HepG2 (cell line): ENCODE data around the gene SLC35B2. TPM values are rescaled to one million over a fixed set of nuclear protein-coding genes. Genes with fewer than 3 reads are reported as not detected.
A peak's percentile ranks its signal among the peaks of the same experiment; 100 is the strongest.

Experiments used
- ATF4 ChIP-seq, 2 experiments: fragments of 450-650 bp in 1 of 2; sonication (generic) in 1 of 2; formaldehyde crosslinking; IDR thresholded peaks; 2 replicates each; pipeline versions ENCODE4 v1.5.0 to v1.8.0; 2020 to 2022; ENCODE audit warnings: mild to moderate bottlenecking in 1 of 2, missing genetic modification reagents in 1 of 2
- GTF2F1 ChIP-seq: fragments of 150-350 bp; IDR thresholded peaks from 2 replicates; pipeline ENCODE4 v1.6.1; 2014; ENCODE audit warnings: low read length
- IRF9 ChIP-seq: sonication (generic); formaldehyde crosslinking; IDR thresholded peaks from 2 replicates; pipeline ENCODE4 v1.8.0; 2022; ENCODE audit warnings: missing genetic modification reagents, mild to moderate bottlenecking, borderline replicate concordance
- IRX3 ChIP-seq: sonication (generic); formaldehyde crosslinking; IDR thresholded peaks from 2 replicates; pipeline ENCODE4 v1.8.1; 2023; ENCODE audit warnings: mild to moderate bottlenecking, low read depth, missing genetic modification reagents, borderline replicate concordance
- KAT2B ChIP-seq: fragments of 150-350 bp; IDR thresholded peaks from 2 replicates; pipeline ENCODE4 v1.6.1; 2014; ENCODE audit warnings: low read depth, low read length, borderline replicate concordance
- KDM5A ChIP-seq: fragments of 200-600 bp; sonication (generic); IDR thresholded peaks from 2 replicates; pipeline ENCODE4 v1.7.0; 2018; ENCODE audit warnings: antibody characterized with exemption, mild to moderate bottlenecking, low read length, borderline replicate concordance
- NFIB ChIP-seq: sonication (generic); formaldehyde crosslinking; IDR thresholded peaks from 2 replicates; pipeline ENCODE4 v1.9.0; 2021; ENCODE audit warnings: missing genetic modification reagents, mild to moderate bottlenecking, borderline replicate concordance
- PHF20 ChIP-seq: sonication (generic); formaldehyde crosslinking; IDR thresholded peaks from 2 replicates; pipeline ENCODE4 v1.5.0; 2020; ENCODE audit warnings: mild to moderate bottlenecking, missing genetic modification reagents
- POLR2A ChIP-seq, 2 experiments: IDR thresholded peaks; 2 replicates each; pipeline ENCODE4 v1.6.1; 2011; ENCODE audit warnings: low read depth in 2 of 2, low read length in 2 of 2, mild to moderate bottlenecking in 1 of 2, moderate library complexity in 1 of 2; ENCODE audit not compliant: insufficient read depth in 1 of 2
- RELA ChIP-seq: sonication (generic); formaldehyde crosslinking; IDR thresholded peaks from 2 replicates; pipeline ENCODE4 v1.4.0; 2020; ENCODE audit warnings: missing genetic modification reagents
- TEAD3 ChIP-seq: optimal IDR thresholded peaks from 2 replicates; pipeline ENCODE3; 2016; ENCODE audit warnings: borderline replicate concordance
- ZNF841 ChIP-seq: sonication (generic); formaldehyde crosslinking; IDR thresholded peaks from 2 replicates; pipeline ENCODE4 v1.8.1; 2023; ENCODE audit warnings: missing genetic modification reagents, borderline replicate concordance
- polyA plus RNA-seq, 8 experiments: library from polyadenylated mRNA; depleted of rRNA in 3 of 8; stranded (reverse) in 7 of 8; unstranded in 1 of 8; fragments of >200 nt; fragmentation: Illumina TruSeq in 4 of 8; extraction: Trizol in 4 of 8; gene quantifications; 2 replicates each; pipeline versions ENCODE4 v1.2.1 to v1.2.3, GENCODE V29; 2011 to 2016; ENCODE audit warnings: low read depth in 4 of 8, missing spikeins in 1 of 8, mixed read lengths in 1 of 8; ENCODE audit not compliant: insufficient read depth in 1 of 8
- total RNA-seq, 5 experiments: library from RNA; depleted of rRNA; stranded (reverse); fragments of >200 nt; fragmentation: Illumina TruSeq; extraction: Trizol; gene quantifications; 2 replicates each; pipeline ENCODE4 v1.2.3, GENCODE V29; 2016; ENCODE audit warnings: low read depth in 1 of 5
- TF ChIP-seq, protein P1 (sequence below): sonication (generic); formaldehyde crosslinking; IDR thresholded peaks from 2 replicates; pipeline ENCODE4 v1.5.1; 2020; ENCODE audit warnings: mild to moderate bottlenecking, missing genetic modification reagents
- TF ChIP-seq, protein P2 (sequence below): sonication (generic); formaldehyde crosslinking; IDR thresholded peaks from 2 replicates; pipeline ENCODE4 v1.8.1; 2022; ENCODE audit warnings: low read depth, mild to moderate bottlenecking, missing genetic modification reagents
- TF ChIP-seq, protein P3 (sequence below): sonication (generic); formaldehyde crosslinking; IDR thresholded peaks from 2 replicates; pipeline ENCODE4 v1.4.0; 2020; ENCODE audit warnings: mild to moderate bottlenecking, missing genetic modification reagents
- TF ChIP-seq, protein P4 (sequence below): sonication (generic); formaldehyde crosslinking; IDR thresholded peaks from 2 replicates; pipeline ENCODE4 v1.4.0; 2020; ENCODE audit warnings: missing genetic modification reagents

The SLC35B2 gene
- total and polyA plus RNA-seq, 2 of the 13 experiments (the other 11 are each of a cell fraction or from before 2014, with no cell fraction given) = 61.1 to 148 TPM

- TF ChIP-seq, protein P1, sequence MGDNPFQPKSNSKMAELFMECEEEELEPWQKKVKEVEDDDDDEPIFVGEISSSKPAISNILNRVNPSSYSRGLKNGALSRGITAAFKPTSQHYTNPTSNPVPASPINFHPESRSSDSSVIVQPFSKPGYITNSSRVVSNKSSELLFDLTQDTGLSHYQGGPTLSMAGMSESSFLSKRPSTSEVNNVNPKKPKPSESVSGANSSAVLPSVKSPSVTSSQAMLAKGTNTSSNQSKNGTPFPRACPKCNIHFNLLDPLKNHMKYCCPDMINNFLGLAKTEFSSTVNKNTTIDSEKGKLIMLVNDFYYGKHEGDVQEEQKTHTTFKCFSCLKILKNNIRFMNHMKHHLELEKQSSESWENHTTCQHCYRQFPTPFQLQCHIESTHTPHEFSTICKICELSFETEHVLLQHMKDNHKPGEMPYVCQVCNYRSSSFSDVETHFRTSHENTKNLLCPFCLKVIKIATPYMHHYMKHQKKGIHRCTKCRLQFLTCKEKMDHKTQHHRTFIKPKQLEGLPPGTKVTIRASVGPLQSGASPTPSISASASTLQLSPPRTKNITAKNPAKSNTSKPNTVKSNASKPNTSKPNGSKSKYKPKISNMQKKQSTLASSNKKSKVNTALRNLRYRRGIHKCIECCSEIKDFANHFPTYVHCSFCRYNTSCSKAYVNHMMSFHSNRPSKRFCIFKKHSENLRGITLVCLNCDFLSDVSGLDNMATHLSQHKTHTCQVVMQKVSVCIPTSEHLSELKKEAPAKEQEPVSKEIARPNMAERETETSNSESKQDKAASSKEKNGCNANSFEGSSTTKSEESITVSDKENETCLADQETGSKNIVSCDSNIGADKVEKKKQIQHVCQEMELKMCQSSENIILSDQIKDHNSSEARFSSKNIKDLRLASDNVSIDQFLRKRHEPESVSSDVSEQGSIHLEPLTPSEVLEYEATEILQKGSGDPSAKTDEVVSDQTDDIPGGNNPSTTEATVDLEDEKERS (CRISPR knock-in tag) = no peak
- TF ChIP-seq ATF4 (CRISPR knock-in tag; IDR thresholded peaks at IDR 0.05) = no peak; a peak in 1 of 4 replicates
- TF ChIP-seq NFIB = no peak
- peak; percentile 43 for TF ChIP-seq TEAD3 (CRISPR knock-in tag)
- TF ChIP-seq GTF2F1 = no peak
- no peak for TF ChIP-seq POLR2A (IDR thresholded peaks at IDR 0.05; ENCODE audit: insufficient read depth in 1 of 2, low read depth in 2 of 2, low read length in 2 of 2)
- TF ChIP-seq IRX3 = no peak
- TF ChIP-seq KDM5A = no peak
- no peak; the same call in 1 of the 2 replicates for TF ChIP-seq PHF20 (CRISPR knock-in tag)
- TF ChIP-seq, protein P2, sequence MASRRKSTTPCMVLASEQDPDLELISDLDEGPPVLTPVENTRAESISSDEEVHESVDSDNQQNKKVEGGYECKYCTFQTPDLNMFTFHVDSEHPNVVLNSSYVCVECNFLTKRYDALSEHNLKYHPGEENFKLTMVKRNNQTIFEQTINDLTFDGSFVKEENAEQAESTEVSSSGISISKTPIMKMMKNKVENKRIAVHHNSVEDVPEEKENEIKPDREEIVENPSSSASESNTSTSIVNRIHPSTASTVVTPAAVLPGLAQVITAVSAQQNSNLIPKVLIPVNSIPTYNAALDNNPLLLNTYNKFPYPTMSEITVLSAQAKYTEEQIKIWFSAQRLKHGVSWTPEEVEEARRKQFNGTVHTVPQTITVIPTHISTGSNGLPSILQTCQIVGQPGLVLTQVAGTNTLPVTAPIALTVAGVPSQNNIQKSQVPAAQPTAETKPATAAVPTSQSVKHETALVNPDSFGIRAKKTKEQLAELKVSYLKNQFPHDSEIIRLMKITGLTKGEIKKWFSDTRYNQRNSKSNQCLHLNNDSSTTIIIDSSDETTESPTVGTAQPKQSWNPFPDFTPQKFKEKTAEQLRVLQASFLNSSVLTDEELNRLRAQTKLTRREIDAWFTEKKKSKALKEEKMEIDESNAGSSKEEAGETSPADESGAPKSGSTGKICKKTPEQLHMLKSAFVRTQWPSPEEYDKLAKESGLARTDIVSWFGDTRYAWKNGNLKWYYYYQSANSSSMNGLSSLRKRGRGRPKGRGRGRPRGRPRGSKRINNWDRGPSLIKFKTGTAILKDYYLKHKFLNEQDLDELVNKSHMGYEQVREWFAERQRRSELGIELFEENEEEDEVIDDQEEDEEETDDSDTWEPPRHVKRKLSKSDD (CRISPR knock-in tag) = 0 out of 2 replicates have a peak, but pooled peaks have one; percentile 60
- TF ChIP-seq IRF9 = no peak
- no peak for TF ChIP-seq KAT2B
- TF ChIP-seq, protein P3, sequence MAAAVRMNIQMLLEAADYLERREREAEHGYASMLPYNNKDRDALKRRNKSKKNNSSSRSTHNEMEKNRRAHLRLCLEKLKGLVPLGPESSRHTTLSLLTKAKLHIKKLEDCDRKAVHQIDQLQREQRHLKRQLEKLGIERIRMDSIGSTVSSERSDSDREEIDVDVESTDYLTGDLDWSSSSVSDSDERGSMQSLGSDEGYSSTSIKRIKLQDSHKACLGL = peak; percentile 72; the same call in 1 of the 2 replicates
- TF ChIP-seq ZNF841 (CRISPR knock-in tag) = no peak
- TF ChIP-seq, protein P4, sequence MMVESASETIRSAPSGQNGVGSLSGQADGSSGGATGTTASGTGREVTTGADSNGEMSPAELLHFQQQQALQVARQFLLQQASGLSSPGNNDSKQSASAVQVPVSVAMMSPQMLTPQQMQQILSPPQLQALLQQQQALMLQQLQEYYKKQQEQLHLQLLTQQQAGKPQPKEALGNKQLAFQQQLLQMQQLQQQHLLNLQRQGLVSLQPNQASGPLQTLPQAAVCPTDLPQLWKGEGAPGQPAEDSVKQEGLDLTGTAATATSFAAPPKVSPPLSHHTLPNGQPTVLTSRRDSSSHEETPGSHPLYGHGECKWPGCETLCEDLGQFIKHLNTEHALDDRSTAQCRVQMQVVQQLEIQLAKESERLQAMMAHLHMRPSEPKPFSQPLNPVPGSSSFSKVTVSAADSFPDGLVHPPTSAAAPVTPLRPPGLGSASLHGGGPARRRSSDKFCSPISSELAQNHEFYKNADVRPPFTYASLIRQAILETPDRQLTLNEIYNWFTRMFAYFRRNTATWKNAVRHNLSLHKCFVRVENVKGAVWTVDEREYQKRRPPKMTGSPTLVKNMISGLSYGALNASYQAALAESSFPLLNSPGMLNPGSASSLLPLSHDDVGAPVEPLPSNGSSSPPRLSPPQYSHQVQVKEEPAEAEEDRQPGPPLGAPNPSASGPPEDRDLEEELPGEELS (CRISPR knock-in tag) = peak; percentile 52; the same call in 1 of the 2 replicates
- no peak for TF ChIP-seq RELA
Observed at GRCh38 chr6:44219053-44219814, 38.1 kb downstream of the SLC35B2 start (continued).
